Tibial artery (tissue), 4 donors: ENCODE results near the gene FFAR3.
"Not testable (repeated sequence)": the region's sequence is repeated elsewhere in the genome, so short reads cannot be mapped to it uniquely, and the experiment has no call there.

Source experiments
- DNase-seq, 2 donors: peaks; one replicate each; pipeline ENCODE4 v3.0.0-alpha.2; 2019
- H3K27ac ChIP-seq, 2 donors: fragments of 200-600 bp; sonication (generic) in 1 of 2; 1 replicate in 1 of 2; 2 replicates in 1 of 2; pipeline ENCODE4 v1.5.1; 2018 to 2019; ENCODE audit warnings: mild to moderate bottlenecking in 1 of 2
- H3K27me3 ChIP-seq, 2 donors: fragments of 200-600 bp; sonication (generic) in 1 of 2; one replicate each; pipeline versions ENCODE4 v1.5.1 to v1.6.0; 2016 to 2019
- H3K36me3 ChIP-seq, 3 donors: fragments of 200-600 bp; sonication (generic) in 2 of 3; one replicate each; pipeline ENCODE4 v1.5.1; 2016 to 2019; ENCODE audit warnings: mild to moderate bottlenecking in 2 of 3
- H3K4me1 ChIP-seq, 4 donors: fragments of 200-600 bp; sonication (generic) in 2 of 4; 1 replicate in 3 of 4; 2 replicates in 1 of 4; pipeline ENCODE4 v1.5.1; 2016 to 2019
- H3K4me3 ChIP-seq, 2 donors: fragments of 200-600 bp; sonication (generic) in 1 of 2; 1 replicate in 1 of 2; 2 replicates in 1 of 2; pipeline ENCODE4 v1.5.1; 2018 to 2019; ENCODE audit warnings: mild to moderate bottlenecking in 2 of 2
- H3K9me3 ChIP-seq, 3 donors: fragments of 200-600 bp; sonication (generic) in 1 of 3; one replicate each; pipeline ENCODE4 v1.5.1; 2016 to 2019
- CTCF ChIP-seq, 2 experiments: fragments of 200-600 bp in 1 of 2; fragments of 450-650 bp in 1 of 2; IDR thresholded peaks; one replicate each; pipeline ENCODE4 v1.5.1; 2017 to 2019; ENCODE audit warnings: antibody characterized with exemption in 2 of 2, mild to moderate bottlenecking in 1 of 2, moderate library complexity in 1 of 2
- intact Hi-C: fragments of 100-400 bp; cut with DNase I; formaldehyde crosslinking; loops from one replicate; pipeline ENCODE4 v1.15.0; 2023; ENCODE audit warnings: low total_unique reads

FFAR3 gene

GRCh38 chr19:35377656-35378055 is 19.4 kb downstream of the FFAR3 start:
- no peak overlapping the region for H3K4me3 ChIP-seq
- no peaks in the 10 kb centered on the region for H3K36me3 ChIP-seq
- intact Hi-C loops = no loop called here
- no peak overlapping the region for H3K27ac ChIP-seq
- no peaks in the 10 kb centered on the region for H3K9me3 ChIP-seq
- H3K27me3 ChIP-seq = peaks cover 0 to 4% of the 10 kb centered on the region in 2 donors
- no peak for TF ChIP-seq CTCF (IDR thresholded peaks at IDR 0.05)
- no peaks in the 10 kb centered on the region for H3K4me1 ChIP-seq
- no peak for DNase-seq

GRCh38 chr19:35378356-35378755 is 20.1 kb downstream of the FFAR3 start:
- Histone ChIP-seq H3K27me3 (peaks cover 0 to 4% of the 10 kb centered on the region in 2 donors), H3K4me1 (no peaks in the 10 kb centered on the region), H3K36me3 (no peaks in the 10 kb centered on the region)

GRCh38 chr19:35379545-35379944 is 21.3 kb downstream of the FFAR3 start:
- DNase-seq, H3K27me3 ChIP-seq, intact Hi-C loops, H3K4me3 ChIP-seq, H3K36me3 ChIP-seq, H3K27ac ChIP-seq, H3K9me3 ChIP-seq, H3K4me1 ChIP-seq: not testable (repeated sequence)

More at GRCh38 chr19:35378356-35378755, 20.1 kb downstream of the FFAR3 start:
- intact Hi-C loops = no loop called here
- Histone ChIP-seq H3K9me3 (no peaks in the 10 kb centered on the region), H3K4me3 (no peak overlapping the region), H3K27ac (no peak overlapping the region)
- TF ChIP-seq CTCF (IDR thresholded peaks at IDR 0.05) = no peak
- no peak for DNase-seq

GRCh38 chr19:35379992-35380391 is 21.7 kb downstream of the FFAR3 start:
- DNase-seq = no peak
- Histone ChIP-seq H3K27ac (no peak overlapping the region), H3K36me3 (no peaks in the 10 kb centered on the region), H3K9me3 (no peaks in the 10 kb centered on the region), H3K4me1 (no peaks in the 10 kb centered on the region), H3K4me3 (no peak overlapping the region), H3K27me3 (peaks cover 0 to 4% of the 10 kb centered on the region in 2 donors)
- no peak for TF ChIP-seq CTCF (IDR thresholded peaks at IDR 0.05)
- intact Hi-C loops = no loop called here

- Histone ChIP-seq H3K4me1 (no peaks in the 10 kb centered on the region), H3K36me3 (no peaks in the 10 kb centered on the region), H3K27me3 (peaks cover 0 to 4% of the 10 kb centered on the region in 2 donors), H3K9me3 (no peaks in the 10 kb centered on the region), H3K27ac (no peak overlapping the region), H3K4me3 (no peak overlapping the region)
- no peak for DNase-seq
- no peak for TF ChIP-seq CTCF (IDR thresholded peaks at IDR 0.05)
- intact Hi-C loops = no loop called here
These were observed 22.3 kb downstream of the FFAR3 start for GRCh38 chr19:35380450-35381124.

- Histone ChIP-seq H3K9me3 (no peaks in the 10 kb centered on the region), H3K4me3 (no peak overlapping the region), H3K27me3 (peaks cover 0 to 4% of the 10 kb centered on the region in 2 donors), H3K36me3 (no peaks in the 10 kb centered on the region), H3K4me1 (no peaks in the 10 kb centered on the region), H3K27ac (no peak overlapping the region)
- no peak for DNase-seq
- intact Hi-C loops = no loop called here
- TF ChIP-seq CTCF (IDR thresholded peaks at IDR 0.05) = no peak
These were observed 23.1 kb downstream of the FFAR3 start for GRCh38 chr19:35381318-35381717.
